ENCODE measurements around the gene COL17A1.

COL17A1 gene

DNA sequence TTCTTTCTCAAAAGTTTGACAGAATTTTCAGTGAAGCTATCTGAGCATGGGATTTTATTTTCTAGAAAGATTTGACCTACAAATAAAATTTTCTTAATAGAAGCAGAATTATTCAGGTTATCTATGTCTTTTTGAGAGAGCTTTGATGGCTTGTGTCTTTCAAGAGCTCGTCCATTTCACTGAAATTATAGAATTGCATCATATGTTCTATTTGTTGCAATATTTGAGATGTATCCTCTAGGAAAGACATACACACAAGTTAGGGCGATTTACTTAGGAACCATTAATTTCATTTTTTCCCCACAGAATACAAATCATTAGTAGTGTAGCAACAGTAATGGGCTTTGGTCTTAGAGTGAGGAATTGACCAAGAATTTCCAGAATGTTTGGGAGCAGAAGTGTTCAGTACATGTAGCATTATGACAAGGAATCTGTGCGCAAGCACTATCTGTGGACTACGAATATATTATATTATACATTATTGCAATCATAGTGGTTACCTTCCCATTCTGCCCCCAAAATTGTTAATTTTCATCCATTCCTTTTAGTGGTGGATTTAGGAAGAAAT, 12.8 kb upstream of the COL17A1 start:
- in situ Hi-C loops (cut with MboI; ENCODE audit: low sequenced_read_pairs): no loop called here

GRCh38 chr10:104096692-104097091, 11.0 kb upstream of the COL17A1 start:
- in situ Hi-C loops (cut with MboI; ENCODE audit: low sequenced_read_pairs): no loop called here

DNA sequence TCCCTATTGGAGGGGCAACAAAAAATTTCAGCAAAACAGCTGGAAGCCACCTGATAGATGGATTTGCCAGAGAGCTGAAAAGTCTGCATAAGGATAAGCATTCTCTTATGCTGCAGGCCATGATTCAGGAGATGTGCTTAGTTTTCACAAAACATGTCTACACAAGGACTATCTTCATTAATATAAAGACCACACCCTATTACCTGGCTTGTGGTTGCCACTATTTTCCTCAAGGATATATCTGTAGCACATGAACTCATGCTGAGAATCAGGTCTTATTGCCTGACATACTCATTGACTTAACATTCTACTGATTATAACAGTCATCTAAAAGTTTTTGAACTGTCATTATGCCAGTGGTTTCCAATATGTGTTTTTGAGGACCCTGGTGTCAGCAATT, 7.1 kb upstream of the COL17A1 start:
- in situ Hi-C loops (cut with MboI; ENCODE audit: low sequenced_read_pairs): no loop called here

GRCh38 chr10:104090611-104091010, 4.9 kb upstream of the COL17A1 start:
- in situ Hi-C loops (cut with MboI; ENCODE audit: low sequenced_read_pairs): no loop called here

DNA sequence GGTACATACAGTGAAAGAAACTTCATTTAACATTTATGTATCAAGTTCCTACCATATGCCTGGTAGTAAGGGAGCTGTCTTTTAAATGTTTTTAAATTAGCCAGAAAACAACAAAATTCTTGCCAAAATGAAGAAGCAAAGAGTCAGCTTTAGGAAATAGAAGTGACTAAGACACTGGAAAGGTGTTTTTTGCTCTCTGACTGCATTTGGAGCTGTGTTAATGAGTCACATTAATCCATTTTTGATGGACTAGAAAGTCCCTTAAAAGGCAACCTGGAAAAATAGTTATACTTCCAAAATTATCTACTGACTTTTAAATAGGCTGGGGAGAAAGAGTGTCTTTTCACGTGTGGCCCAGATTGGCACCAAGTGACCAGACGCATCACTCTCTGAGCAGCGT, 3.9 kb upstream of the COL17A1 start:
- in situ Hi-C loops (cut with MboI; ENCODE audit: low sequenced_read_pairs): no loop called here

DNA sequence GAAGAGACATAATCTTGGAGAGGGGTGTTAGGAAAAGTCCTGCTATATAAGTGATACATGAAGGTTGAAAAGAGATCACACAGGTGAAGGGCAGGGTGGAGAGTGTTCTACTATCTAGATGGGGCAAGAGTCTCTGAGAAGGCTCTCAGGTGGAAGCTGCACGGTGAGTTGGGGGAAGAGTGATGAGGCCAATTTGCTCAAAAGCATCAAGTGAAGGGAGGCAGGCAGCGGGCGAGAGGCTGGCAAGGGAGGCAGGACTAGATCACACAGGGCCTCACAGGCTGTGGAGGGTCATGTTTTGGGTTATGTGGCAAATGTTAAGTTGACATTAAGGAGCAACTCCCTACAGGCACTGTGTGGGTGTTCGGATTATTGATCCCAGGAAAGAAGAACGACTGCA, 2.6 kb upstream of the COL17A1 start:
- in situ Hi-C loops (cut with MboI; ENCODE audit: low sequenced_read_pairs): no loop called here

DNA sequence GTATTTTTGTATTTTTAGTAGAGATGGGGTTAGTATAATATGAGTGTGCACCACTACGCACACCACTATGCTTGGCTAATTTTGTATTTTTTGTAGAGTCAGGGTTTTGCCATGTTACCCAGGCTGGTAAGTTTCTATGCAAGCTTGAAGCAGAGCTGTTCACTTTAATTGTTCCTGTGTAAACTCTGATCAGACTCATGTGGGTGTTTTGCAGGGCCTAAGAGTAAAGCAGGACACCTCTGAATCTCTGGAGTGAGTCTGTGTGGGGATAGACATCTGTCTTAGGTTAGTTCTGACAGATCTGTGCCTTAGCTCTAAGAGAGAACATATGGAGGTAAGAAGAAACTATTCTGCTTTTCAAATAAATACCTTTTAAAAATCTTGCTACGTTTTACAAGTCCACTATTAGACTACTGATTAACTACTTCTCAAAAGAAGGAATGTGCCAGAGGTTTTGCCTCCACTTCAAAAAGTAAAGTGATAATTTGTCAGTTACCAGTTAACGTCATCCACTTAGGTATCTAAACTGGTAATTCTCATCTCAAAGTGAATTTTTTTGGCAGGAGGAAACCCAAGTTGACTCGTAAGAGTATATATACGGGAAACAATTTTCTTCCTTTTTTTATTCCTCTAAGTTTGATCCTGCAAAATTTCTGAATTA, 1.1 kb downstream of the COL17A1 start:
- in situ Hi-C loops (cut with MboI; ENCODE audit: low sequenced_read_pairs): no loop called here

- in situ Hi-C loops (cut with MboI; ENCODE audit: low sequenced_read_pairs): no loop called here
Observed at GRCh38 chr10:104081998-104082397, 3.7 kb downstream of the COL17A1 start.

DNA sequence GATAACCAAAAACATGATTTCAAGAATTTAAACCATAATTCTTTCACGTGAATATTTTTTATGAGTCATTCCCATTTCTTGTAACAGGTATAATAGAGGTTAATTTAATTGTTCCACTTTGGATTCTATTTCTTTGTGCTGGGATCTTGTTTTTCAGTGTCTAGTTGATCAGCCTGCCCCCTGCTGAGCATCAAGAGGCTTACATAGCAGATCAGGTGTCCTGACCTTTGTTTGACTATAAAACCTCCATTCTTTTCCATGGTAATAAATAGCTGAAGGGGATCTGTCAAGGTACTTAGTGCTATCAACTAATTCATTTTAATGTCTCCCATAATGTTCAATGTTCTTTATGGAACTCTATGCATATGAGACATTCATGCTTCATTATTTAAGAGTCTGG, 4.9 kb downstream of the COL17A1 start:
- in situ Hi-C loops (cut with MboI; ENCODE audit: low sequenced_read_pairs): no loop called here

DNA sequence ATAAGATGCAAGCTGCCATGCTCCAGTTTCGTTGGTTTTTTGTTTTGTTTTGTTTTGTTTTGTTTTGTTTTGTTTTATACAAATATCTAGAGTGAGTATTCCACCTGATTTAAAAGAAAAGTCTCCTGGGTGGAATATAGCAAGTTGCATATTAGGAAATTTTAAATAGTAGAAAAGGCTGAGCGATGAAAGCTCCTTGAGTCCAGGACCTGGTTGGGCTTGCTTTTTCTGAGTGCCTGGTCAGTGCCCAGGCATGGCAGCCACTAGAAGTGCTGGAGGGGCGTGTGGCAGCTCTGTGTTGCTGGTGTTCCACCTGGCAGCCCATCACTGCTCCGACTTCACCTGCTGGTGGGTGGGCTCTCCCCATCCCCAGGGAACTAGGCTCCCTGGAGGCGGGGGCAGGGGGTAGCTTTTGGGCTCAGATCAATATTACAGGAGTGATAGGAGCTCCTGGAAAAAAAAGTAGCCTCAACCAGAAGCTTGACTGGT, 8.0 kb downstream of the COL17A1 start:
- in situ Hi-C loops (cut with MboI; ENCODE audit: low sequenced_read_pairs): no loop called here

DNA sequence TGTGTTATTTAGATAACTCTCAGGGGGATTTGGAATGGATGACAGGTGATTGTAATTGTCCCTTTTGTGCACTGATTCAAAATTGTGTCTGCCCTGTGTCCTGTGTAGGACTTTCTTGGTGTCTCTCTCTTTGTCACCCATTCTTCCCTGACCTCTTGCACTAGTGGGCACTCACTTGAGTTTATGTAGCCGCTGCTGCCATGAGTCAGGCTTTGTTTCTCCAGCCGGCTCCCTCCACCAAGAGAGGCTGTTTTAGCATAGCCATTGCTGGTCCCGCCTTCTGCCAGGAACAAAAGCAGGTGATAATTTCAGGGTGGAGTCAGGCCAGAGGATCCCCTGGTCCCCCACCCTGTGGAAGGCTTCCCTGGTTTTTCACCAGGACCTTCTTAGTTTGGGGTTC, 8.4 kb downstream of the COL17A1 start:
- in situ Hi-C loops (cut with MboI; ENCODE audit: low sequenced_read_pairs): no loop called here

GRCh38 chr10:104076743-104077160, 8.9 kb downstream of the COL17A1 start:
- in situ Hi-C loops (cut with MboI; ENCODE audit: low sequenced_read_pairs): no loop called here

- in situ Hi-C loops (cut with MboI; ENCODE audit: low sequenced_read_pairs): no loop called here
Observed at GRCh38 chr10:104074505-104074904, 11.2 kb downstream of the COL17A1 start.

GRCh38 chr10:104072786-104073185, 12.9 kb downstream of the COL17A1 start:
- in situ Hi-C loops (cut with MboI; ENCODE audit: low sequenced_read_pairs): no loop called here

GRCh38 chr10:104069613-104070012, 16.1 kb downstream of the COL17A1 start:
- in situ Hi-C loops (cut with MboI; ENCODE audit: low sequenced_read_pairs): no loop called here

DNA sequence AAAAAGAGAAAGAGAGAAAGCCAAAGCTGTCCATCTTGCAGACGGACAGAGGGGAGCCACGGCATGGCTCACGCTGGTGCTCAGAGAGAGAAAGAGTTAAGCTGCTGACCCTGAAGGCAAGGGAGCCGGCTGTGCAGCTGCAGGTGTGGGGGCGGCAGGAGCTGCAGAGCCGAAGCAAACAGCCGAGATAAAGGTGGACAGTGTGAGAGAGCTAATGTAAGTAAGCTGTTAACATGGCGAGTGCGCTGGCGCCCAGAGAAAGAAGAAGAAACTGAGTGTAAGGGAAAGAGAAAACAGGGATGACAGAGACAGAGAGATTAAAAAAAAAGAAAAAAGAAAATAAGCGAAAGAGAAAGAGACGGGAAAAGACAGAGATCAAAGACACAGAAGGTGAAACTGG, 18.2 kb downstream of the COL17A1 start:
- in situ Hi-C loops (cut with MboI; ENCODE audit: low sequenced_read_pairs): no loop called here

DNA sequence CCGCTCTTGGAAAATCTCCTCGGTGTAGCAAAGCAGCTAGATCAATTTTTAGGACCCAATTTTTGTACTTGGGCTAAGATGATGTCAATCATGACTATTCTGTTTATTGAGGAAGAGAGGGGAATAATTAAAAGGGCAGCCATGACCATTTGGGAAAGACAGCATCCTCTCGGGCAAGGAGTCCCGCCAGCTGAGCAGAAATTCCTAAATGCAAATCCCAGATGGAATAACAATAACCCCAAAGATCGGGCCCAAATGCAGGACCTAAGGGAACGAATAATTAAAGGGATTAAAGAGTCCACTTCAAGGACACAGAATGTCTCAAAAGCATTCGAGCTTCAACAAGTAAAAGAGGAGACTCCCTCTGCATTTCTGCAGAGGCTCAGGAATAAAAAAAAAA, 18.7 kb downstream of the COL17A1 start:
- in situ Hi-C loops (cut with MboI; ENCODE audit: low sequenced_read_pairs): no loop called here

GRCh38 chr10:104065748-104066147, 19.9 kb downstream of the COL17A1 start:
- in situ Hi-C loops (cut with MboI; ENCODE audit: low sequenced_read_pairs): no loop called here

- in situ Hi-C loops (cut with MboI; ENCODE audit: low sequenced_read_pairs): no loop called here
Observed at GRCh38 chr10:104061196-104061595, 24.5 kb downstream of the COL17A1 start.

DNA sequence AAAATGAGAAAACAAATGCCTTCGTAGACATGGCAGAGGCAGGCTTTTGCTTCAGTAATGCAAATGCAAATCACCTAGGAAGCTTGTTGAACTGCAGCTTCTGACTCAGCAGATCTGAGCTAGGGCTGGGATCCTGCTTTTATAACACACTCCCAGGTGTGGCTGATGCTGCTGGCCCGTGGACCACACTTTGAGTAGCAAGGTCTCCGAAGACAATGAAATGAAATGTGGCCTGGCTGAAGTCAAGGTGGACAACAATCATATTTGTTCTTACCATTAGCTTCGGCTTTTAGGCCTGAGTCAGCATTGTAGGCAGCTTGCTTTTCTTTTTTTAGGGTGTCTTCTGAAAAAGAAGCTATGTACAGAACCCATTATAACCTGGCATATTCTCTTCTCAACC, 26.3 kb downstream of the COL17A1 start:
- in situ Hi-C loops (cut with MboI; ENCODE audit: low sequenced_read_pairs): no loop called here

DNA sequence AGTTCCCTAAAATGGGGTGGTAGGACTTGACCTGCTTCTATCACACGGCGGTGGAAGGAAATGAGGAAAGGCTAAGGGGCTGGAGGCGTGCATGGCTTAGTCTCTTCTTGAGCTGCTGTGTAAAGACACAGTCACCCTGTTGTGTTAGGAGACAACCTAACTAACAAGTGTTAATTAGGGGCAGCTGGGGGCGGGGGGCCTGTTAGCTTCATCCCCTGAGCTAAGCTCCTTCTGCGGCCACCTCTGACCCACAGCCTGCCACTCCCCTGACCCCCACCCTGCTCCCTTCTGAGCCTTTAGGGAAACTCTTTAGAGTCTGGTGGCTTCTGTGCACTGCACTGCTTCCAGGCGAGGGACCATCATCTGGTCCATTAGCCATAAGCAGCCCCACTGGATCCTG, 28.0 kb downstream of the COL17A1 start:
- in situ Hi-C loops (cut with MboI; ENCODE audit: low sequenced_read_pairs): no loop called here

GRCh38 chr10:104056619-104057273, 28.9 kb downstream of the COL17A1 start:
- in situ Hi-C loops (cut with MboI; ENCODE audit: low sequenced_read_pairs): no loop called here
